H9 (cell line): Measurements from ENCODE around the gene NXT1. TPM values are rescaled to one million over a fixed set of nuclear protein-coding genes. Genes with fewer than 3 reads are reported as not detected.

Source experiments
- DNase-seq: peaks from one replicate; pipeline ENCODE4 v3.0.0-alpha.2; 2017
- H2AFZ ChIP-seq: one replicate; pipeline ENCODE4 v1.6.1; 2013; ENCODE audit warnings: mild to moderate bottlenecking, low read length, control low read depth, moderate library complexity
- H2AK5ac ChIP-seq: 2 replicates; pipeline ENCODE4 v1.6.1; 2013; ENCODE audit warnings: low read length, control low read depth, mixed read lengths; ENCODE audit not compliant: insufficient read length
- H2BK120ac ChIP-seq: one replicate; pipeline ENCODE4 v1.6.1; 2013; ENCODE audit warnings: low read depth, mild to moderate bottlenecking, low read length, control low read depth, inconsistent platforms; ENCODE audit not compliant: poor library complexity, severe bottlenecking
- H2BK12ac ChIP-seq: 2 replicates; pipeline ENCODE4 v1.6.1; 2013; ENCODE audit warnings: low read length, control low read depth, mixed read lengths, low read depth; ENCODE audit not compliant: insufficient read length
- H2BK15ac ChIP-seq: 2 replicates; pipeline ENCODE4 v1.6.1; 2013; ENCODE audit warnings: low read depth, low read length, control low read depth
- H2BK20ac ChIP-seq: one replicate; pipeline ENCODE4 v1.6.1; 2013; ENCODE audit warnings: low read depth, mild to moderate bottlenecking, low read length, control low read depth, inconsistent platforms; ENCODE audit not compliant: poor library complexity, severe bottlenecking
- H2BK5ac ChIP-seq: 2 replicates; pipeline ENCODE4 v1.6.1; 2013; ENCODE audit warnings: low read length, control low read depth, mixed read lengths; ENCODE audit not compliant: insufficient read length
- H3K14ac ChIP-seq: 2 replicates; pipeline ENCODE4 v1.6.1; 2013; ENCODE audit warnings: low read length, control low read depth; ENCODE audit not compliant: insufficient read depth
- H3K18ac ChIP-seq: 2 replicates; pipeline ENCODE4 v1.6.1; 2013; ENCODE audit warnings: low read depth, mild to moderate bottlenecking, mixed read lengths, low read length, control low read depth; ENCODE audit not compliant: insufficient read length
- H3K23ac ChIP-seq: 2 replicates; pipeline ENCODE4 v1.6.1; 2013; ENCODE audit warnings: low read length, control low read depth, mixed read lengths, low read depth; ENCODE audit not compliant: insufficient read length
- H3K23me2 ChIP-seq: 2 replicates; pipeline ENCODE4 v1.6.1; 2013; ENCODE audit warnings: low read depth, mild to moderate bottlenecking, mixed read lengths, low read length, control low read depth; ENCODE audit not compliant: insufficient read length, poor library complexity, severe bottlenecking
- H3K27ac ChIP-seq: 2 replicates; pipeline ENCODE4 v1.5.1; 2013; ENCODE audit warnings: low read length, control low read depth, mixed read lengths, low read depth; ENCODE audit not compliant: insufficient read length
- H3K27me3 ChIP-seq: 2 replicates; pipeline ENCODE4 v1.6.1; 2013; ENCODE audit warnings: low read length, control low read depth, inconsistent platforms; ENCODE audit not compliant: insufficient read depth
- H3K4ac ChIP-seq: 2 replicates; pipeline ENCODE4 v1.6.1; 2013; ENCODE audit warnings: low read depth, mild to moderate bottlenecking, control low read depth, inconsistent platforms, low read length, moderate library complexity
- H3K4me1 ChIP-seq: 2 replicates; pipeline ENCODE4 v1.6.1; 2013; ENCODE audit warnings: low read length, control low read depth, inconsistent platforms; ENCODE audit not compliant: insufficient read depth
- H3K4me2 ChIP-seq: 2 replicates; pipeline ENCODE4 v1.6.1; 2013; ENCODE audit warnings: low read length, control low read depth, mixed read lengths; ENCODE audit not compliant: insufficient read length, insufficient read depth
- H3K56ac ChIP-seq: 2 replicates; pipeline ENCODE4 v1.6.1; 2013; ENCODE audit warnings: low read depth, mild to moderate bottlenecking, mixed read lengths, low read length, control low read depth; ENCODE audit not compliant: insufficient read length
- H3K79me1 ChIP-seq: 2 replicates; pipeline ENCODE4 v1.6.1; 2013; ENCODE audit warnings: low read depth, mild to moderate bottlenecking, moderate library complexity, low read length, control low read depth, inconsistent platforms; ENCODE audit not compliant: insufficient read depth, poor library complexity, severe bottlenecking
- H3K79me2 ChIP-seq: 2 replicates; pipeline ENCODE4 v1.6.1; 2013; ENCODE audit warnings: low read length, control low read depth, inconsistent platforms; ENCODE audit not compliant: insufficient read depth
- H3K9ac ChIP-seq: 2 replicates; pipeline ENCODE4 v1.6.1; 2013; ENCODE audit warnings: low read length, control low read depth, mixed read lengths; ENCODE audit not compliant: insufficient read length; ENCODE audit errors: extremely low read depth
- H3K9me3 ChIP-seq: one replicate; pipeline ENCODE4 v1.6.1; 2013; ENCODE audit warnings: low read depth, low read length, inconsistent platforms; ENCODE audit not compliant: control insufficient read depth
- H3T11ph ChIP-seq: one replicate; pipeline ENCODE4 v1.6.1; 2013; ENCODE audit warnings: mild to moderate bottlenecking, low read length, control low read depth, inconsistent platforms
- H4K20me1 ChIP-seq: one replicate; pipeline ENCODE4 v1.6.1; 2013; ENCODE audit not compliant: control insufficient read depth, insufficient read length, insufficient read depth
- H4K5ac ChIP-seq: 2 replicates; pipeline ENCODE4 v1.6.1; 2013; ENCODE audit warnings: low read depth, mild to moderate bottlenecking, mixed read lengths, low read length, control low read depth; ENCODE audit not compliant: insufficient read length
- H4K8ac ChIP-seq: replicated peaks from 2 replicates; pipeline ENCODE4 v1.6.1; 2013; ENCODE audit warnings: low read length, control low read depth, mixed read lengths, low read depth; ENCODE audit not compliant: insufficient read length
- H4K91ac ChIP-seq: 2 replicates; pipeline ENCODE4 v1.6.1; 2013; ENCODE audit warnings: low read depth, mild to moderate bottlenecking, moderate library complexity, mixed read lengths, low read length, control low read depth; ENCODE audit not compliant: insufficient read length
- H3K27ac Mint-ChIP-seq, 3 experiments: 2 replicates in 2 of 3; 3 replicates in 1 of 3; pipeline ENCODE4 v1.8.0; 2020 to 2021; ENCODE audit warnings: mixed read lengths in 3 of 3, mild to moderate bottlenecking in 1 of 3, moderate library complexity in 1 of 3
- H3K27me3 Mint-ChIP-seq: 2 replicates; pipeline ENCODE4 v1.8.0; 2021; ENCODE audit warnings: low read depth, mild to moderate bottlenecking, moderate library complexity, mixed read lengths
- H3K36me3 Mint-ChIP-seq, 3 experiments: 2 replicates in 2 of 3; 3 replicates in 1 of 3; pipeline ENCODE4 v1.8.0; 2020 to 2021; ENCODE audit warnings: low read depth in 3 of 3, mixed read lengths in 3 of 3; ENCODE audit not compliant: insufficient read depth in 1 of 3
- H3K4me1 Mint-ChIP-seq, 2 experiments: 2 replicates each; pipeline ENCODE4 v1.8.0; 2020; ENCODE audit warnings: mixed read lengths in 2 of 2
- H3K4me3 Mint-ChIP-seq, 2 experiments: 2 replicates in 1 of 2; 3 replicates in 1 of 2; pipeline ENCODE4 v1.8.0; 2020 to 2021; ENCODE audit warnings: mild to moderate bottlenecking in 2 of 2, mixed read lengths in 2 of 2, moderate library complexity in 1 of 2
- H3K9me3 Mint-ChIP-seq, 2 experiments: 2 replicates in 1 of 2; 3 replicates in 1 of 2; pipeline ENCODE4 v1.8.0; 2020; ENCODE audit warnings: mild to moderate bottlenecking in 2 of 2, mixed read lengths in 2 of 2, moderate library complexity in 1 of 2
- WGBS: extraction: QIAGEN DNeasy Blood & Tissue Kit; methylation state at CpG from one replicate; pipeline ENCODE4 v1.1.7; 2013; ENCODE audit warnings: missing lambda C conversion rate, low lambda C conversion rate, mixed read lengths; ENCODE audit not compliant: insufficient read length; ENCODE audit errors: extremely low coverage; 5-methylcytosine and 5-hydroxymethylcytosine counted together
- total RNA-seq: library from RNA; stranded (reverse); gene quantifications from 2 replicates; pipeline ENCODE4 v1.2.1, GENCODE V29; 2021
- TF ChIP-seq, protein P1 (sequence below): fragments of 200-600 bp; sonication (generic); conservative IDR thresholded peaks from 3 replicates; pipeline ENCODE4 v1.8.0; 2021; ENCODE audit warnings: antibody characterized with exemption, mild to moderate bottlenecking

Gene NXT1
- total RNA-seq, 1 experiment from 2014 or later, result 25.5 TPM

DNA sequence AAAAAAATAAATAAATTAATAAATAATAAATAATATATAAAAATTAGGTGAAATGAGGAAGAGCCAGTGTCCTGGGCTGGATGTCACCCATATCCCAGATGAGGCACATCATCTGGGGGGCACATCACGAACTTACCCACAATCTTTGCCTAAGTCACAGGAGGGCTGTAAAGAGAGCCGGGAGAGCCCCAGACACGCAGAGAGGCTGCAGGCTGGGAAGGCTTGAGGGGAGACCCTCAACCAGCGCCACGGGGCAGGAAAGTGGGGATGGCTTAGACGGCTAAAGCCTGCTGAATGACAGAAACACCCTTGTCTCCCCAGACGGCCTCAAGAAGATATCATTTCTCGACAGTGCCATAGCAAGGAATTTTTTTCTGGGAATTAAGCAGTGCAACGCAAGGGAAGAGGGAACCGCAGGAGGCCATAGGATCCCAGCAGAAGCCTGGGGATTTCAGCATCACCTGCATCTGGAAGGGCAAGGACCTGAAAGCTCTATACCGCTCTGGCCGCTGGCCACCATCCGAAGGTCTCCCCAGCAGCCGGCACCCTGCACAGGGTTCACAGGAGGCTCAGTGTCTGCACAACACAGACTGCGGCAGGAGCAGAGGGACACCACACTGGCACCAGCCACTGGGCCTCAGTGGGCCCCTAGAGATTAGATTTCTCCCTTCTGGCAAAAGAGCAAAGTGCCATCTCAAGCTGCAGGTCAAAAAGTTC, 22.8 kb upstream of the NXT1 start:
- Histone ChIP-seq H3K23ac (no peak overlapping the region), H3K18ac (no peak overlapping the region), H3K79me1 (no peaks in the 10 kb centered on the region), H4K91ac (no peak overlapping the region), H2BK15ac (no peak overlapping the region), H3K27ac (no peak overlapping the region), H3K9me3 (no peaks in the 10 kb centered on the region), H3K4me2 (no peak overlapping the region), H3T11ph (no peak overlapping the region), H2AK5ac (no peak overlapping the region), H2AFZ (no peak overlapping the region), H3K14ac (no peak overlapping the region), H2BK120ac (no peak overlapping the region), H2BK12ac (no peak overlapping the region), H4K8ac (no peak overlapping the region), H3K4ac (no peak overlapping the region), H4K5ac (no peak overlapping the region), H3K9ac (no peak overlapping the region), H3K79me2 (no peaks in the 10 kb centered on the region), H3K23me2 (no peaks in the 10 kb centered on the region), H2BK5ac (no peak overlapping the region), H4K20me1 (no peaks in the 10 kb centered on the region), H3K27me3 (no peaks in the 10 kb centered on the region), H3K4me1 (no peaks in the 10 kb centered on the region), H2BK20ac (no peak overlapping the region), H3K56ac (no peak overlapping the region)
- WGBS, result no CpG with 5 or more reads among the region's 15 CpGs
- TF ChIP-seq, protein P1, sequence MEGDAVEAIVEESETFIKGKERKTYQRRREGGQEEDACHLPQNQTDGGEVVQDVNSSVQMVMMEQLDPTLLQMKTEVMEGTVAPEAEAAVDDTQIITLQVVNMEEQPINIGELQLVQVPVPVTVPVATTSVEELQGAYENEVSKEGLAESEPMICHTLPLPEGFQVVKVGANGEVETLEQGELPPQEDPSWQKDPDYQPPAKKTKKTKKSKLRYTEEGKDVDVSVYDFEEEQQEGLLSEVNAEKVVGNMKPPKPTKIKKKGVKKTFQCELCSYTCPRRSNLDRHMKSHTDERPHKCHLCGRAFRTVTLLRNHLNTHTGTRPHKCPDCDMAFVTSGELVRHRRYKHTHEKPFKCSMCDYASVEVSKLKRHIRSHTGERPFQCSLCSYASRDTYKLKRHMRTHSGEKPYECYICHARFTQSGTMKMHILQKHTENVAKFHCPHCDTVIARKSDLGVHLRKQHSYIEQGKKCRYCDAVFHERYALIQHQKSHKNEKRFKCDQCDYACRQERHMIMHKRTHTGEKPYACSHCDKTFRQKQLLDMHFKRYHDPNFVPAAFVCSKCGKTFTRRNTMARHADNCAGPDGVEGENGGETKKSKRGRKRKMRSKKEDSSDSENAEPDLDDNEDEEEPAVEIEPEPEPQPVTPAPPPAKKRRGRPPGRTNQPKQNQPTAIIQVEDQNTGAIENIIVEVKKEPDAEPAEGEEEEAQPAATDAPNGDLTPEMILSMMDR, result no peak
- Mint-ChIP-seq H3K4me1 (peaks cover 9 to 23% of the 10 kb centered on the region in 2 experiments), H3K36me3 (no peaks in the 10 kb centered on the region), H3K9me3 (peaks cover 3 to 4% of the 10 kb centered on the region in 2 experiments; a peak in 3 of 5 replicates), H3K27me3 (peaks cover 14% of the 10 kb centered on the region), H3K4me3 (no peak overlapping the region), H3K27ac (no peak overlapping the region)
- no peak for DNase-seq
